Measurements from ENCODE around the gene ZSCAN9. TPM values are rescaled to one million over a fixed set of nuclear protein-coding genes. Genes with fewer than 3 reads are reported as not detected.

Gene ZSCAN9
- total and polyA plus RNA-seq, 9 of the 15 experiments (the other 6 are each of a cell fraction or from before 2014, with no cell fraction given), result 18.8 to 48.9 (median 28.7) TPM

DNA sequence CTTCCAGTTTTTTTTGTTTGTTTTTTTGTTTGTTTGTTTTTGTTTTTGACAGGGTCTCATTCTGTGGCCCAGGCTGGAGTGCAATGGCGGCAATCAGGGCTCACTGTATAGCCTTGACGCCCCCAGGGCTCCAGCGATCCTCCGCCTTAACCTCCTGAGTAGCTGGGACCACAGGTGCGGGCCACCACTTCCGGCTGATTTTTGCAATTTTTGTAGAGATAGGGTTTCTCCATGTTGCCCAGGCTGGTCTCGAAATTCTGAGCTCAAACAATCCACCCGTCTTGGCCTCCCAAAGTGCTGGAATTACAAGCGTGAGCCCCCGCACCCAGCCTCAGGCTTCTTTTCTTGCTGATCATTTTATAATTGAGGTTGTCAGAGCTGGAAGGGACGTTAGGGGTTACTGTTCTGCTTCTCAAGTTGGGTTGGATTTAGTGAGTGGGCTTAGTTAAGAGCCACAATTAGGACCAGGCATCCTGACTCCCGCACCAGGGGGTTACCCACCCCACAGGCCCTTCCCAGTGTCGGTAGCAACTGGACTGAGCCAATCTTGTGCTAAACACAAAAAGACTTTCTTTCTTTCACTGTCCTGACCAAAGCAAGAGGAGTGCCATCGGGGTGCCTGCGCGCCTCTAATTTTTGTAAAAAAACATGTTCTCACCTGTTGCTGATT, 13.1 kb upstream of the ZSCAN9 start (continued):
- TF ChIP-seq PHF8 (IDR thresholded peaks at IDR 0.05; ENCODE audit: borderline replicate concordance, low read length) (peak; percentile 42; the same call in 1 of the 2 replicates), CHD1 (IDR thresholded peaks at IDR 0.05; ENCODE audit: low read length) (peak; percentile 53), ZNF583 (CRISPR knock-in tag; IDR thresholded peaks at IDR 0.05) (no peak), ZFX (CRISPR knock-in tag; IDR thresholded peaks at IDR 0.05) (peak; percentile 88), RHOXF2B (CRISPR knock-in tag; conservative IDR thresholded peaks at IDR 0.05) (no peak), RBFOX2 (IDR thresholded peaks at IDR 0.05; ENCODE audit: low read depth, low read length) (peak; percentile 63), NEUROD1 (IDR thresholded peaks at IDR 0.05; ENCODE audit: borderline replicate concordance, low read depth, low read length, partially characterized antibody) (peak; percentile 36), FUS (optimal IDR thresholded peaks at IDR 0.05; ENCODE audit: low read depth, low read length) (no peak), L3MBTL2 (IDR thresholded peaks at IDR 0.05) (peak; percentile 68), STAT5B (CRISPR knock-in tag; IDR thresholded peaks at IDR 0.05) (no peak), CBFB (CRISPR knock-in tag; IDR thresholded peaks at IDR 0.05) (0 out of 2 replicates have a peak, but pooled peaks have one; percentile 30), SMARCA4 (IDR thresholded peaks at IDR 0.05) (no peak)
- TF ChIP-seq, protein P1, sequence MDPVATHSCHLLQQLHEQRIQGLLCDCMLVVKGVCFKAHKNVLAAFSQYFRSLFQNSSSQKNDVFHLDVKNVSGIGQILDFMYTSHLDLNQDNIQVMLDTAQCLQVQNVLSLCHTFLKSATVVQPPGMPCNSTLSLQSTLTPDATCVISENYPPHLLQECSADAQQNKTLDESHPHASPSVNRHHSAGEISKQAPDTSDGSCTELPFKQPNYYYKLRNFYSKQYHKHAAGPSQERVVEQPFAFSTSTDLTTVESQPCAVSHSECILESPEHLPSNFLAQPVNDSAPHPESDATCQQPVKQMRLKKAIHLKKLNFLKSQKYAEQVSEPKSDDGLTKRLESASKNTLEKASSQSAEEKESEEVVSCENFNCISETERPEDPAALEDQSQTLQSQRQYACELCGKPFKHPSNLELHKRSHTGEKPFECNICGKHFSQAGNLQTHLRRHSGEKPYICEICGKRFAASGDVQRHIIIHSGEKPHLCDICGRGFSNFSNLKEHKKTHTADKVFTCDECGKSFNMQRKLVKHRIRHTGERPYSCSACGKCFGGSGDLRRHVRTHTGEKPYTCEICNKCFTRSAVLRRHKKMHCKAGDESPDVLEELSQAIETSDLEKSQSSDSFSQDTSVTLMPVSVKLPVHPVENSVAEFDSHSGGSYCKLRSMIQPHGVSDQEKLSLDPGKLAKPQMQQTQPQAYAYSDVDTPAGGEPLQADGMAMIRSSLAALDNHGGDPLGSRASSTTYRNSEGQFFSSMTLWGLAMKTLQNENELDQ (CRISPR knock-in tag; IDR thresholded peaks at IDR 0.05; ENCODE audit: borderline replicate concordance), result no peak
- TF ChIP-seq, protein P2, sequence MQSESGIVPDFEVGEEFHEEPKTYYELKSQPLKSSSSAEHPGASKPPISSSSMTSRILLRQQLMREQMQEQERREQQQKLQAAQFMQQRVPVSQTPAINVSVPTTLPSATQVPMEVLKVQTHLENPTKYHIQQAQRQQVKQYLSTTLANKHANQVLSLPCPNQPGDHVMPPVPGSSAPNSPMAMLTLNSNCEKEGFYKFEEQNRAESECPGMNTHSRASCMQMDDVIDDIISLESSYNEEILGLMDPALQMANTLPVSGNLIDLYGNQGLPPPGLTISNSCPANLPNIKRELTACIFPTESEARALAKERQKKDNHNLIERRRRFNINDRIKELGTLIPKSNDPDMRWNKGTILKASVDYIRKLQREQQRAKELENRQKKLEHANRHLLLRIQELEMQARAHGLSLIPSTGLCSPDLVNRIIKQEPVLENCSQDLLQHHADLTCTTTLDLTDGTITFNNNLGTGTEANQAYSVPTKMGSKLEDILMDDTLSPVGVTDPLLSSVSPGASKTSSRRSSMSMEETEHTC (IDR thresholded peaks at IDR 0.05), result no peak
- TF ChIP-seq, protein P3, sequence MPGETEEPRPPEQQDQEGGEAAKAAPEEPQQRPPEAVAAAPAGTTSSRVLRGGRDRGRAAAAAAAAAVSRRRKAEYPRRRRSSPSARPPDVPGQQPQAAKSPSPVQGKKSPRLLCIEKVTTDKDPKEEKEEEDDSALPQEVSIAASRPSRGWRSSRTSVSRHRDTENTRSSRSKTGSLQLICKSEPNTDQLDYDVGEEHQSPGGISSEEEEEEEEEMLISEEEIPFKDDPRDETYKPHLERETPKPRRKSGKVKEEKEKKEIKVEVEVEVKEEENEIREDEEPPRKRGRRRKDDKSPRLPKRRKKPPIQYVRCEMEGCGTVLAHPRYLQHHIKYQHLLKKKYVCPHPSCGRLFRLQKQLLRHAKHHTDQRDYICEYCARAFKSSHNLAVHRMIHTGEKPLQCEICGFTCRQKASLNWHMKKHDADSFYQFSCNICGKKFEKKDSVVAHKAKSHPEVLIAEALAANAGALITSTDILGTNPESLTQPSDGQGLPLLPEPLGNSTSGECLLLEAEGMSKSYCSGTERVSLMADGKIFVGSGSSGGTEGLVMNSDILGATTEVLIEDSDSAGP (CRISPR knock-in tag; IDR thresholded peaks at IDR 0.05), result no peak

Data from K562 (cell line).